ENCODE results near the gene NPIPB8.

GRCh38 chr16:28607116-28607623 is 30.7 kb upstream of the NPIPB8 start:
- TF ChIP-seq PATZ1 (tag by site-specific recombination; IDR thresholded peaks at IDR 0.05) (no peak), ZNF335 (tag by site-specific recombination; conservative IDR thresholded peaks at IDR 0.05) (no peak), WT1 (tag by site-specific recombination; IDR thresholded peaks at IDR 0.05) (no peak), ZNF639 (tag by site-specific recombination; IDR thresholded peaks at IDR 0.05) (no peak), ZNF621 (tag by site-specific recombination; IDR thresholded peaks at IDR 0.05) (no peak), ZNF670 (tag by site-specific recombination; IDR thresholded peaks at IDR 0.05; ENCODE audit: low read depth) (no peak), ZNF561 (tag by site-specific recombination; IDR thresholded peaks at IDR 0.05; ENCODE audit: borderline replicate concordance) (no peak), ZBTB20 (tag by site-specific recombination; IDR thresholded peaks at IDR 0.05) (no peak)
- TF ChIP-seq, protein P1, sequence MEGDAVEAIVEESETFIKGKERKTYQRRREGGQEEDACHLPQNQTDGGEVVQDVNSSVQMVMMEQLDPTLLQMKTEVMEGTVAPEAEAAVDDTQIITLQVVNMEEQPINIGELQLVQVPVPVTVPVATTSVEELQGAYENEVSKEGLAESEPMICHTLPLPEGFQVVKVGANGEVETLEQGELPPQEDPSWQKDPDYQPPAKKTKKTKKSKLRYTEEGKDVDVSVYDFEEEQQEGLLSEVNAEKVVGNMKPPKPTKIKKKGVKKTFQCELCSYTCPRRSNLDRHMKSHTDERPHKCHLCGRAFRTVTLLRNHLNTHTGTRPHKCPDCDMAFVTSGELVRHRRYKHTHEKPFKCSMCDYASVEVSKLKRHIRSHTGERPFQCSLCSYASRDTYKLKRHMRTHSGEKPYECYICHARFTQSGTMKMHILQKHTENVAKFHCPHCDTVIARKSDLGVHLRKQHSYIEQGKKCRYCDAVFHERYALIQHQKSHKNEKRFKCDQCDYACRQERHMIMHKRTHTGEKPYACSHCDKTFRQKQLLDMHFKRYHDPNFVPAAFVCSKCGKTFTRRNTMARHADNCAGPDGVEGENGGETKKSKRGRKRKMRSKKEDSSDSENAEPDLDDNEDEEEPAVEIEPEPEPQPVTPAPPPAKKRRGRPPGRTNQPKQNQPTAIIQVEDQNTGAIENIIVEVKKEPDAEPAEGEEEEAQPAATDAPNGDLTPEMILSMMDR (tag by site-specific recombination; IDR thresholded peaks at IDR 0.05), result no peak
- TF ChIP-seq, protein P2, sequence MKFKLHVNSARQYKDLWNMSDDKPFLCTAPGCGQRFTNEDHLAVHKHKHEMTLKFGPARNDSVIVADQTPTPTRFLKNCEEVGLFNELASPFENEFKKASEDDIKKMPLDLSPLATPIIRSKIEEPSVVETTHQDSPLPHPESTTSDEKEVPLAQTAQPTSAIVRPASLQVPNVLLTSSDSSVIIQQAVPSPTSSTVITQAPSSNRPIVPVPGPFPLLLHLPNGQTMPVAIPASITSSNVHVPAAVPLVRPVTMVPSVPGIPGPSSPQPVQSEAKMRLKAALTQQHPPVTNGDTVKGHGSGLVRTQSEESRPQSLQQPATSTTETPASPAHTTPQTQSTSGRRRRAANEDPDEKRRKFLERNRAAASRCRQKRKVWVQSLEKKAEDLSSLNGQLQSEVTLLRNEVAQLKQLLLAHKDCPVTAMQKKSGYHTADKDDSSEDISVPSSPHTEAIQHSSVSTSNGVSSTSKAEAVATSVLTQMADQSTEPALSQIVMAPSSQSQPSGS (tag by site-specific recombination; IDR thresholded peaks at IDR 0.05; ENCODE audit: low read depth), result no peak
- TF ChIP-seq, protein P3, sequence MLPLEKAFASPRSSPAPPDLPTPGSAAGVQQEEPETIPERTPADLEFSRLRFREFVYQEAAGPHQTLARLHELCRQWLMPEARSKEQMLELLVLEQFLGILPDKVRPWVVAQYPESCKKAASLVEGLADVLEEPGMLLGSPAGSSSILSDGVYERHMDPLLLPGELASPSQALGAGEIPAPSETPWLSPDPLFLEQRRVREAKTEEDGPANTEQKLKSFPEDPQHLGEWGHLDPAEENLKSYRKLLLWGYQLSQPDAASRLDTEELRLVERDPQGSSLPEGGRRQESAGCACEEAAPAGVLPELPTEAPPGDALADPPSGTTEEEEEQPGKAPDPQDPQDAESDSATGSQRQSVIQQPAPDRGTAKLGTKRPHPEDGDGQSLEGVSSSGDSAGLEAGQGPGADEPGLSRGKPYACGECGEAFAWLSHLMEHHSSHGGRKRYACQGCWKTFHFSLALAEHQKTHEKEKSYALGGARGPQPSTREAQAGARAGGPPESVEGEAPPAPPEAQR (tag by site-specific recombination; IDR thresholded peaks at IDR 0.05), result no peak
- TF ChIP-seq, protein P4, sequence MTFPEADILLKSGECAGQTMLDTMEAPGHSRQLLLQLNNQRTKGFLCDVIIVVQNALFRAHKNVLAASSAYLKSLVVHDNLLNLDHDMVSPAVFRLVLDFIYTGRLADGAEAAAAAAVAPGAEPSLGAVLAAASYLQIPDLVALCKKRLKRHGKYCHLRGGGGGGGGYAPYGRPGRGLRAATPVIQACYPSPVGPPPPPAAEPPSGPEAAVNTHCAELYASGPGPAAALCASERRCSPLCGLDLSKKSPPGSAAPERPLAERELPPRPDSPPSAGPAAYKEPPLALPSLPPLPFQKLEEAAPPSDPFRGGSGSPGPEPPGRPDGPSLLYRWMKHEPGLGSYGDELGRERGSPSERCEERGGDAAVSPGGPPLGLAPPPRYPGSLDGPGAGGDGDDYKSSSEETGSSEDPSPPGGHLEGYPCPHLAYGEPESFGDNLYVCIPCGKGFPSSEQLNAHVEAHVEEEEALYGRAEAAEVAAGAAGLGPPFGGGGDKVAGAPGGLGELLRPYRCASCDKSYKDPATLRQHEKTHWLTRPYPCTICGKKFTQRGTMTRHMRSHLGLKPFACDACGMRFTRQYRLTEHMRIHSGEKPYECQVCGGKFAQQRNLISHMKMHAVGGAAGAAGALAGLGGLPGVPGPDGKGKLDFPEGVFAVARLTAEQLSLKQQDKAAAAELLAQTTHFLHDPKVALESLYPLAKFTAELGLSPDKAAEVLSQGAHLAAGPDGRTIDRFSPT (tag by site-specific recombination; IDR thresholded peaks at IDR 0.05), result no peak
